ENCODE data around the gene ROMO1. TPM values are rescaled to one million over a fixed set of nuclear protein-coding genes. Genes with fewer than 3 reads are reported as not detected.

ROMO1 gene
- total RNA-seq, 1 experiment from 2014 or later = 207 TPM

- Histone ChIP-seq H3T11ph (ENCODE audit: low read length) (no peak overlapping the region), H3K4me2 (ENCODE audit: insufficient read depth, insufficient read length, low read length) (no peak overlapping the region), H3K23ac (ENCODE audit: insufficient read length, low read depth, low read length) (no peak overlapping the region), H3K27me3 (ENCODE audit: insufficient read depth, low read length) (no peaks in the 10 kb centered on the region), H2AK5ac (ENCODE audit: insufficient read length, low read length) (no peak overlapping the region), H3K9me3 (ENCODE audit: control insufficient read depth, low read depth, low read length) (no peaks in the 10 kb centered on the region), H4K91ac (ENCODE audit: insufficient read length, low read depth, low read length) (no peak overlapping the region), H3K27ac (ENCODE audit: insufficient read length, low read depth, low read length) (no peak overlapping the region), H3K79me1 (ENCODE audit: insufficient read depth, low read depth, low read length, poor library complexity, severe bottlenecking) (peaks cover 5% of the 10 kb centered on the region), H3K79me2 (ENCODE audit: insufficient read depth, low read length) (no peaks in the 10 kb centered on the region), H2BK15ac (ENCODE audit: low read depth, low read length) (no peak overlapping the region), H2BK20ac (ENCODE audit: low read depth, low read length, poor library complexity, severe bottlenecking) (no peak overlapping the region), H3K23me2 (ENCODE audit: insufficient read length, low read depth, low read length, poor library complexity, severe bottlenecking) (no peaks in the 10 kb centered on the region), H3K18ac (ENCODE audit: insufficient read length, low read depth, low read length) (no peak overlapping the region), H3K9ac (ENCODE audit: extremely low read depth, insufficient read length, low read length) (no peak overlapping the region), H3K4ac (ENCODE audit: low read depth, low read length) (no peak overlapping the region), H3K4me1 (ENCODE audit: insufficient read depth, low read length) (no peaks in the 10 kb centered on the region), H2AFZ (ENCODE audit: low read length) (no peak overlapping the region), H4K5ac (ENCODE audit: insufficient read length, low read depth, low read length) (no peak overlapping the region), H3K56ac (ENCODE audit: insufficient read length, low read depth, low read length) (no peak overlapping the region), H4K20me1 (ENCODE audit: control insufficient read depth, insufficient read depth, insufficient read length) (no peaks in the 10 kb centered on the region), H2BK5ac (ENCODE audit: insufficient read length, low read length) (no peak overlapping the region), H2BK12ac (ENCODE audit: insufficient read length, low read depth, low read length) (no peak overlapping the region), H2BK120ac (ENCODE audit: low read depth, low read length, poor library complexity, severe bottlenecking) (no peak overlapping the region), H3K14ac (ENCODE audit: insufficient read depth, low read length) (no peak overlapping the region), H4K8ac (replicated peaks; ENCODE audit: insufficient read length, low read depth, low read length) (no peak overlapping the region)
- no CpG with 5 or more reads among the region's 4 CpGs for WGBS (ENCODE audit: extremely low coverage, insufficient read length, low lambda C conversion rate)
- H3K27me3 Mint-ChIP-seq (ENCODE audit: low read depth) = no peaks in the 10 kb centered on the region
- H3K9me3 Mint-ChIP-seq = no peaks in the 10 kb centered on the region
- H3K4me1 Mint-ChIP-seq = peaks cover 3 to 6% of the 10 kb centered on the region in 2 experiments
- peak overlapping the region in 1 of 3 experiments; percentile 92; a peak in 3 of 7 replicates for H3K27ac Mint-ChIP-seq
- no peak overlapping the region for H3K4me3 Mint-ChIP-seq
- no peak for TF ChIP-seq CTCF (conservative IDR thresholded peaks at IDR 0.05)
- H3K36me3 Mint-ChIP-seq (ENCODE audit: insufficient read depth in 1 of 3, low read depth in 3 of 3) = peaks cover 55 to 92% (median 91%) of the 10 kb centered on the region in 3 experiments
- DNase-seq = no peak
Measured at GRCh38 chr20:35714127-35714526, 14.9 kb downstream of the ROMO1 start.

Measured in H9 (cell line).